Trophoblast cell (in vitro differentiated cells and primary cell): ENCODE results near the gene FAM81B.

Source experiments
- DNase-seq, 2 donors: peaks; one replicate each; pipeline ENCODE4 v3.0.0-alpha.2; 2016
- H2AFZ ChIP-seq: 2 replicates; pipeline ENCODE4 v1.6.1; 2013; ENCODE audit warnings: low read length, moderate library complexity, mild to moderate bottlenecking; ENCODE audit not compliant: insufficient read depth, poor library complexity
- H2AK5ac ChIP-seq: 2 replicates; pipeline ENCODE4 v1.6.1; 2013; ENCODE audit warnings: mild to moderate bottlenecking, low read length
- H2BK120ac ChIP-seq: 2 replicates; pipeline ENCODE4 v1.6.1; 2013; ENCODE audit warnings: low read length, mild to moderate bottlenecking, moderate library complexity; ENCODE audit not compliant: insufficient read depth, poor library complexity
- H2BK12ac ChIP-seq: 2 replicates; pipeline ENCODE4 v1.6.1; 2013; ENCODE audit warnings: mild to moderate bottlenecking, low read length, moderate library complexity
- H2BK5ac ChIP-seq: 2 replicates; pipeline ENCODE4 v1.6.1; 2013; ENCODE audit warnings: low read length, low read depth, moderate library complexity, mild to moderate bottlenecking; ENCODE audit not compliant: poor library complexity
- H3K14ac ChIP-seq: 2 replicates; pipeline ENCODE4 v1.6.1; 2013; ENCODE audit warnings: mild to moderate bottlenecking, low read length
- H3K18ac ChIP-seq: 2 replicates; pipeline ENCODE4 v1.6.1; 2013; ENCODE audit warnings: mild to moderate bottlenecking, low read length
- H3K23ac ChIP-seq: 2 replicates; pipeline ENCODE4 v1.6.1; 2013; ENCODE audit warnings: low read length
- H3K27ac ChIP-seq: 2 replicates; pipeline ENCODE4 v1.5.1; 2013; ENCODE audit warnings: low read depth, mild to moderate bottlenecking, inconsistent platforms, low read length, moderate library complexity
- H3K27me3 ChIP-seq: 2 replicates; pipeline ENCODE4 v1.6.1; 2013; ENCODE audit warnings: inconsistent platforms, mild to moderate bottlenecking, low read length, moderate library complexity; ENCODE audit not compliant: insufficient read depth
- H3K36me3 ChIP-seq, 2 experiments: 1 replicate in 1 of 2; 2 replicates in 1 of 2; pipeline ENCODE4 v1.6.1; 2013; ENCODE audit warnings: low read length in 2 of 2, mild to moderate bottlenecking in 2 of 2, moderate library complexity in 1 of 2; ENCODE audit not compliant: insufficient read depth in 2 of 2, control insufficient read depth in 1 of 2
- H3K4ac ChIP-seq: 2 replicates; pipeline ENCODE4 v1.6.1; 2013; ENCODE audit warnings: low read depth, mild to moderate bottlenecking, low read length, moderate library complexity
- H3K4me1 ChIP-seq, 2 experiments: 1 replicate in 1 of 2; 2 replicates in 1 of 2; pipeline ENCODE4 v1.6.1; 2013; ENCODE audit warnings: low read length in 2 of 2, mild to moderate bottlenecking in 2 of 2, moderate library complexity in 1 of 2; ENCODE audit not compliant: insufficient read depth in 2 of 2, control insufficient read depth in 1 of 2
- H3K4me2 ChIP-seq: 2 replicates; pipeline ENCODE4 v1.6.1; 2013; ENCODE audit warnings: inconsistent platforms, mild to moderate bottlenecking, low read length, moderate library complexity
- H3K4me3 ChIP-seq: 2 replicates; pipeline ENCODE4 v1.5.1; 2013; ENCODE audit warnings: mild to moderate bottlenecking, low read depth, low read length, inconsistent platforms
- H3K79me1 ChIP-seq: one replicate; pipeline ENCODE4 v1.6.1; 2013; ENCODE audit warnings: low read length
- H3K79me2 ChIP-seq: 2 replicates; pipeline ENCODE4 v1.6.1; 2013; ENCODE audit warnings: low read length, mild to moderate bottlenecking; ENCODE audit not compliant: control insufficient read depth, insufficient read depth, poor library complexity
- H3K9ac ChIP-seq: 2 replicates; pipeline ENCODE4 v1.6.1; 2013; ENCODE audit warnings: mild to moderate bottlenecking, low read length
- H3K9me3 ChIP-seq: 2 replicates; pipeline ENCODE4 v1.6.1; 2013; ENCODE audit warnings: low read depth, mild to moderate bottlenecking, control low read depth, inconsistent platforms, low read length; ENCODE audit not compliant: insufficient read depth
- H4K12ac ChIP-seq: 2 replicates; pipeline ENCODE4 v1.6.1; 2013; ENCODE audit warnings: low read depth, mild to moderate bottlenecking, low read length, moderate library complexity
- H4K8ac ChIP-seq: 2 replicates; pipeline ENCODE4 v1.6.1; 2013; ENCODE audit warnings: low read depth, mild to moderate bottlenecking, low read length, moderate library complexity
- H4K91ac ChIP-seq: one replicate; pipeline ENCODE4 v1.6.1; 2013; ENCODE audit warnings: low read depth, mild to moderate bottlenecking, low read length, moderate library complexity
- WGBS: extraction: QIAGEN DNeasy Blood & Tissue Kit; methylation state at CpG from one replicate; pipeline ENCODE4 v1.1.7; 2013; ENCODE audit warnings: missing lambda C conversion rate; ENCODE audit not compliant: insufficient read length, insufficient coverage; ENCODE audit errors: extremely low coverage; 5-methylcytosine and 5-hydroxymethylcytosine counted together

The FAM81B gene

DNA sequence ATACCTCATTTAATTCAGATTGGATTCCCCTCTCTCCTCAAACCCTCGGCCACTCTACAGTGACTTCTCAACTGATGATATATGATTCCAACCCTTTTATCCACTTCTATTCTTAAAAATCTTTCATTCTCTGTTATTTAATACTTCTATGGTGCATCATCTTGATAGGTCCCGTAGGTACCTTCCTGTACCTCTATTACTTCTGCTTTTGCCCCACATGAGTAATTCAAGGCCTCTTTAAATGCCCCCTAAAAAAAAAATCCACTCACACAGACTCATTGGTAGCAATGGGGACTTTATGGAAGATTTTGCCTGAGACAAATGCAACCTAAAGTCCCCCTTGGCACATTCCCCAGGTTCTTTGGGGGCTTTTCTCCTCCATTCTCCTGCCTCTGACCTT is 54.3 kb downstream of the FAM81B start:
- no CpG with 5 or more reads among the region's 2 CpGs for WGBS
- H4K12ac ChIP-seq = no peak overlapping the region

DNA sequence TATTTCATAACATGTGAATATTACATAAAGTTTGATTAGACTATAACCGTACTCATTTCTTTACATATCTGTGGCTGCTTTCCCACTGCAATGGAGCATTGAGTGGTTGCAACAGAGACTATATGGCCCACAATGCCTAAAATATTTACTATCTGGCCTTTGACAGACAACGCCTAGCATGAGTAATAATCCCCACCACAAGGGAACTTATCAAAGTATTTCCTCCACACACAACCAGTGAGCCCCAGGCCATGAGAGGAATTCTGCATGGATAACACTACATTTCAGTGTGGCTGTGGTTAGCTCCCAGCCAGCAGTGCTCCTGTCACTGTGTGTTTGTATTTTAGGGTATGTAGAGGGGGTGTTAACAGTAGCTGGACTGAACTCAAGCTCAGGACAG is 54.8 kb downstream of the FAM81B start:
- H2AFZ ChIP-seq = no peak overlapping the region
- peak; percentile 94 to 97 for DNase-seq
- no peak overlapping the region for H3K18ac ChIP-seq
- peak overlapping the region; percentile 92 for H2BK12ac ChIP-seq
- peak overlapping the region; percentile 94 for H2BK5ac ChIP-seq
- no CpG with 5 or more reads among the region's 2 CpGs for WGBS
- no peaks in the 10 kb centered on the region for H3K36me3 ChIP-seq
- no peaks in the 10 kb centered on the region for H3K9me3 ChIP-seq
- H3K4ac ChIP-seq = no peak overlapping the region
- H4K8ac ChIP-seq = no peak overlapping the region
- peaks cover 10% of the 10 kb centered on the region for H3K79me1 ChIP-seq
- H3K79me2 ChIP-seq = no peaks in the 10 kb centered on the region
- no peak overlapping the region for H2AK5ac ChIP-seq
- no peaks in the 10 kb centered on the region for H3K27me3 ChIP-seq
- peak overlapping the region; percentile 38 for H3K4me2 ChIP-seq
- no peak overlapping the region for H3K4me3 ChIP-seq
- peak overlapping the region; percentile 90 for H2BK120ac ChIP-seq
- H3K14ac ChIP-seq = peak overlapping the region; percentile 85
- H4K12ac ChIP-seq = no peak overlapping the region
- H3K27ac ChIP-seq = peak overlapping the region; percentile 88
- no peak overlapping the region for H3K23ac ChIP-seq
- H3K4me1 ChIP-seq = peaks cover 12 to 13% of the 10 kb centered on the region in 2 experiments
- no peak overlapping the region for H3K9ac ChIP-seq
- peak overlapping the region; percentile 76 for H4K91ac ChIP-seq

More for the DNA sequence above, 54.3 kb downstream of the FAM81B start:
- peak overlapping the region; percentile 92 for H2BK12ac ChIP-seq
- H3K27ac ChIP-seq = peak overlapping the region; percentile 88
- peaks cover 12 to 13% of the 10 kb centered on the region in 2 experiments for H3K4me1 ChIP-seq
- H4K8ac ChIP-seq = peak overlapping the region; percentile 35
- peak overlapping the region; percentile 47 for H3K4ac ChIP-seq
- no peak overlapping the region for H3K4me2 ChIP-seq
- H3K14ac ChIP-seq = peak overlapping the region; percentile 79
- H4K91ac ChIP-seq = peak overlapping the region; percentile 76
- H2AK5ac ChIP-seq = no peak overlapping the region
- peak overlapping the region; percentile 91 for H2BK120ac ChIP-seq
- H2BK5ac ChIP-seq = peak overlapping the region; percentile 94
- no peak overlapping the region for H3K4me3 ChIP-seq
- no peaks in the 10 kb centered on the region for H3K79me2 ChIP-seq
- H3K27me3 ChIP-seq = no peaks in the 10 kb centered on the region
- no peaks in the 10 kb centered on the region for H3K9me3 ChIP-seq
- no peak for DNase-seq
- H3K9ac ChIP-seq = no peak overlapping the region
- no peak overlapping the region for H3K23ac ChIP-seq
- H3K36me3 ChIP-seq = no peaks in the 10 kb centered on the region
- H3K18ac ChIP-seq = peak overlapping the region; percentile 51
- H3K79me1 ChIP-seq = peaks cover 10% of the 10 kb centered on the region
- no peak overlapping the region for H2AFZ ChIP-seq

DNA sequence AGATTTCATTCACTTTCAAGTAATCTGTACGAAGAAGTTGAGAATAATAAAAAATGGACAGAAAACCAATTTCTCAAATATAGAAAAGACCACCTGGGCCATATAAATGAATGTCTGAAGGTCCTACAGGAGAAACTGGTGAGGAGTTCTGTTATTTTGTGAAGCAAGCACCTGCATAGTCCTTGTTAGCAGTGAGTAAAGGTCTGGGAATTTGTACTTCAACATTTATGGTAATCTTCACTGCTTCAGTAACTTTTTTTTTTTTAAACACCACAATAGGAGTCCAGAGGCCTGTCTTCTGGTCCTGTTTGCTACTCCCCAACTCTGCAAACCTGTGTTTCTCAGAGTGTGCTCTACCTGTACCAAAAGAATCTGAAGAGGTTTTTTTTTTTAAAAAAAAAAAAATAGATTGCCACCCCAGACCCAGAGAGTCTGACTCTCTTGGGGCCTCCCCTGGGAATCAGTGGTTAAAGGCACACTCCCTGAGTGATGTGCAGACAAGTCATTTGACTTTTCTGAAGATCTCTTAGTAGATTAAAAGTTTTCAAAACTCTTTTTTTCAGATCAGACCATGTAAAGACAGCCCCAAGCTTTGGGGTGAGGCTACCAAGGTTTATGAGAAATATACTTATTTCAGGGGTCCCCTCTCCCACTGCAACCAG is 55.5 kb downstream of the FAM81B start:
- WGBS = no CpG with 5 or more reads among the region's 1 CpG

DNA sequence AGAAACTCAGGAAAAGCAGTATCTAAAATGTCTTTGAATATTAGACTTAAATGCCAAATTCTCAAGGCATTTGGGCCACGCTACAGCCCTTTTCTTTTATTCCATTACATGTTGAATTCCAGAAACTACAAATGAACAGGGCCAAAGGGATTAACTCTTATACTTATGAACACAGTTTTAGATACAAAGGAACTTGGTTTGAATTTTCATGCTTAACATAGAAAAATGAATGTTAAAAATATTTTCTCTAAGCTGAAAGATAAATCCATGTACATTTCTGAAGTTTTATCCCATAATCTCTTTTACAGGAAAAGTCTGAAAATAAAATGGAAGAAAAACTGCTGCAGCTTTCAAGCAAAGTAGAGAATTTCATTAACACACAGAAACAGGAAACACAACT is 56.8 kb downstream of the FAM81B start:
- H3K79me1 ChIP-seq = peaks cover 10% of the 10 kb centered on the region
- H2BK120ac ChIP-seq = no peak overlapping the region
- H3K23ac ChIP-seq = no peak overlapping the region
- no peaks in the 10 kb centered on the region for H3K36me3 ChIP-seq
- no peak overlapping the region for H3K9ac ChIP-seq
- no peak overlapping the region for H3K4ac ChIP-seq
- H4K91ac ChIP-seq = no peak overlapping the region
- DNase-seq = no peak
- H2BK5ac ChIP-seq = no peak overlapping the region
- H3K4me3 ChIP-seq = no peak overlapping the region
- no peak overlapping the region for H3K4me2 ChIP-seq
- WGBS = no CpG with 5 or more reads among the region's 1 CpG
- H3K27ac ChIP-seq = no peak overlapping the region
- no peak overlapping the region for H3K14ac ChIP-seq
- H4K12ac ChIP-seq = no peak overlapping the region
- no peak overlapping the region for H2BK12ac ChIP-seq
- H2AFZ ChIP-seq = no peak overlapping the region
- H4K8ac ChIP-seq = no peak overlapping the region
- H3K18ac ChIP-seq = no peak overlapping the region
- peaks cover 12 to 13% of the 10 kb centered on the region in 2 experiments for H3K4me1 ChIP-seq
- H3K9me3 ChIP-seq = no peaks in the 10 kb centered on the region
- H3K79me2 ChIP-seq = no peaks in the 10 kb centered on the region
- H2AK5ac ChIP-seq = no peak overlapping the region
- no peaks in the 10 kb centered on the region for H3K27me3 ChIP-seq

More for the DNA sequence above, 55.5 kb downstream of the FAM81B start:
- no peak overlapping the region for H3K4me3 ChIP-seq
- H2AFZ ChIP-seq = no peak overlapping the region
- H3K9ac ChIP-seq = no peak overlapping the region
- peak; percentile 52 to 84 for DNase-seq
- H3K9me3 ChIP-seq = no peaks in the 10 kb centered on the region
- H4K8ac ChIP-seq = peak overlapping the region; percentile 85
- no peak overlapping the region for H3K4ac ChIP-seq
- H3K23ac ChIP-seq = no peak overlapping the region
- no peak overlapping the region for H2AK5ac ChIP-seq
- no peaks in the 10 kb centered on the region for H3K27me3 ChIP-seq
- no peaks in the 10 kb centered on the region for H3K36me3 ChIP-seq
- H3K4me1 ChIP-seq = peaks cover 12 to 13% of the 10 kb centered on the region in 2 experiments
- H2BK12ac ChIP-seq = peak overlapping the region; percentile 92
- H4K12ac ChIP-seq = peak overlapping the region; percentile 64
- peaks cover 10% of the 10 kb centered on the region for H3K79me1 ChIP-seq
- H3K18ac ChIP-seq = peak overlapping the region; percentile 19
- peak overlapping the region; percentile 31 for H3K4me2 ChIP-seq
- H3K14ac ChIP-seq = peak overlapping the region; percentile 38
- peak overlapping the region; percentile 84 for H2BK120ac ChIP-seq
- peak overlapping the region; percentile 85 for H2BK5ac ChIP-seq
- peak overlapping the region; percentile 88 for H4K91ac ChIP-seq
- H3K27ac ChIP-seq = peak overlapping the region; percentile 86
- H3K79me2 ChIP-seq = no peaks in the 10 kb centered on the region
